SKM-1 treated with dmso at 0.1 percent for 144 hours (cell line): ENCODE data around the gene ADRA2B.
A peak's percentile ranks its signal among the peaks of the same experiment; 100 is the strongest.
"Not testable (repeated sequence)": the region's sequence is repeated elsewhere in the genome, so short reads cannot be mapped to it uniquely, and the experiment has no call there.

Experiments
- DNase-seq: peaks from one replicate; lab custom pipeline; 2025; ENCODE audit not compliant: unreplicated experiment; lab: John Stamatoyannopoulos, UW

The ADRA2B gene

GRCh38 chr2:96150791-96151594 lies 34.6 kb upstream of the ADRA2B start:
- DNase-seq = no peak

DNA sequence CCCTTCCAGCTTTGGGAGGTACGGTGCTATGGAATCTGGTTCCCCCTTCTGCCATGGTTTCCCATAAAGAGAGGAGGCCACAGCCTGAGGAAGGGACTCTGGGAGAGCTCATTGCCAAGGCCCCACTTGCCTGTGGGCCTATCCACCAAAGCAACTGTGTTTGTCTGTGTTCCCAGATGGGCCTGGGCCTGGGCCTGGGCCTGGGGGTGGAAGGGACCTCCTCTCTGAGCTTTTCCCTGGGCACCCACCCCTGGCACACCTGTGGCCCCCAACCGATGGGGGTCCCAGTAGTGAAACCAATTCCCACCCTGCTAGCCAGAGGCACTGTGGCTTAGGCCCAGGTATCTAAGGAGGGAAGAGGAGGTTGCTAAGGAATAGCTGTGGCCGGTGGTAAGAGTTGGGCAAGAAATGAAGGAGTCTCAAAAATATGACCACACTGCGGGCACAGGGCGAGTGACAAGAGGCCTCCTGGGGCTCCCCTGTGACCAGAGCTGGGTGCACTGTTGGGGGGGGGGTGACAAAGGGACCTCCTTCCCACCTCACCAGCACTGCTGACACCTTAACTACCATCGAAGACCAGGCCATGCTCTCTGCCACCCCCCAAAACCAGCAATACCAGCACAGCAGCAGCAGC lies 33.8 kb upstream of the ADRA2B start:
- DNase-seq = peak; percentile 37

- peak; percentile 48 for DNase-seq
Measured at GRCh38 chr2:96148410-96149217, 32.2 kb upstream of the ADRA2B start.

DNA sequence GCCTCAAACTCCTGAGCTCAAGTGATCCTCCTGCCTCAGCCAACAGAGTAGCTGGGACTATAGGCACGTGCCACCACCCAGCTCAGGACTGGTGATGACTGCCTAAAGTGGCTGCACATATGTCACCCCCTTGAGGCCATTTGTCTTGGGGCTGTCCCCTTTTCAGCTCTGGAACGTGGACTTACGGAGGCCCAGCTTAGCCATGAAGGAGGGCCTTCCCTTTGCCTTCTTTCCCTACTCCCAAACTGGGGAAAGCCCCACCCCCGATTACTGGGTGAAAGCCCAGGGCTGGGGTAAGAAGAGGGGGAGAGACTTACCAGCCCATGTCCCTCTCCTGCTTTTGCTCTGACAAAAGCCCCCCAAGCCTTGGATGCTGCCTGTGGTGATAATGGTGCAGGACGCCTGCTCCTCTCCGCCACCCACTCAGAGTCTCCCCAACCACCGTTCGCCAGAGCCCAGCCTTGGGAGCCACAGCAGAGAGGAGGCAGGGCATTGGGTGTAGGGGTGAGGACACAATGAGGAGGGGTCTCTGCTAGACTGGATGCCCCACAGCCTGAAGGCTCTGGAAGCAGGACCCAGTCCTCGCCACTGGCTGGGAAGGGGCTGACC lies 31.3 kb upstream of the ADRA2B start:
- no peak for DNase-seq

- DNase-seq = no peak
Measured at GRCh38 chr2:96146881-96147592, 30.7 kb upstream of the ADRA2B start.

DNA sequence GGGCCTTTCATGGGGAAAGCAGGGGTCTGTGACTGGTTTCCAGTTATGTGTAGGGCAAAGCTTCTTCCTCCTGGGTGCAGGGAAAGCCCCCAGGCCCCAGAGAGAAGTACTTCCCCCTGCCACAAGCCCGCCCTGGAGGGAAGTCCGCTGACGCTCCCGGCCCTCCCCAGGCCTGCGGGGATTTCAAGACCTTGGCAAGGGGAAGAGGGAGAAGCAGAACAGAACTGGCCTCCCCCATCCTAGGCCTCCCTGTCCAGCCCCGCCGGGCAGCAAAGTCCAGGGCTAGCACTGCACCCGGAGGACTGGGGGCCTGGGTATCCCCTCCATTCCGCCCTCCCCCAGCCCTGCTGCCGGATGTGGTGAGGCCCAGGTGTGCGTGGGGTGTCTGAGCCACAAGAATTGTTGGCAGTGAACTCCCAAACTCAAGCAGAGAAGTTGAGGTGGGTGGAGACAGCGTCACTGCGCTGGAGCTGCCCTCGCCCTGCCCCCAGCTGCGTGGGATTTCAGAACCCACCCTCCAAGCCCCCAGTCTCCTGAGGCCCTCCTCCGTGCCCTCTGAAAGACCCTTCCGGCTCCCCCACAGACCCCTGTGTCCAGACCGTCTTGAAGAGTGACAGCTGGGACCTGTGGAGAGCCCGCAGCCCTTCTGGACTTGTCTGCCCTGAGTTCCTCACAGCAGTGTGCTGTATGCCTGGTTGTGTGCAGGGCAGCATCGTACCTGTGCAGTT lies 29.9 kb upstream of the ADRA2B start:
- peak; percentile 78 for DNase-seq

- DNase-seq = no peak
Measured at GRCh38 chr2:96145848-96146152, 29.4 kb upstream of the ADRA2B start.

DNA sequence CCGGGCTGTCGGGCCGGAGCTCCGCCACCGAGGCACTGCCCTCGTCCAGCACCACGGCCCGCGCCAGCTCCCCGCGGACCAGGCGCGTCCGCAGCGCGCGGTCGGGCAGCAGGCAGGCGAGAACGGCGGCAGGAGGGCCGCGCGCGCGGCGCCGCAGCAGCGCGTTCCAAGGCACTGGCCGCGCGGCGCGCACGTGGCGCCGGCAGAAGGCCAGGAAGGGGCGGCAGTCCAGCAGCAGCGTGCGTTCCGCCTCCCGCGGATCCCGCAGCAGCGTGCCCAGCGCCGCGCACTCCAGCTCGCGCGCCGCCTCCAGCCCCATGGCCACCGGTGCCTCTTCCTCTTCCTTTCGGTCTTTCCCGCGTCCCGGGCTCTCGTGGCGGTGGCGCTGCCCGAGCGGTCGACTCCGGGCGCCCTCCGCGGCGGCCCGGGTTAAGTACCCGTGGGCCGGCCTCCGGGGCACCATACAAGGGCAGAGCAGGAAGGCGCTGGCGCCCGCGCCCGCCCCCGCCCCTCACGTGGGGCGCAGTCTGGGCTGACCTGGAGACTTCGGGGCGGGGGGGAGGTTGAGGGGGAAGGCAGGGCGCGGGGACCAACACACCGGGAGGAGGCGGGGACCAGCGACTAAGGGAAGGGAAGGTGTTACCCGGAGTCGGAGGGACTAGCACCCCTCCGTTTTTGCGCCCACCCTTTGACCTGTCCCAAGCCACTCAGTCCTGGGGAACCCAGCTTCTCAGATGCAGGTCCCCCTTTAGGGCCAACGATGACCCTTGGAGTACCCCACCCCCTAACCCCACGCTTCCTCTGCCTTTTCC lies 28.9 kb upstream of the ADRA2B start, which contains the start of gene DUSP2:
Gene DUSP2 (minus strand): TSS at position 405 of the 812 bp plus-strand sequence. CDS start 86 bp downstream, at position 319.
- peak; percentile 80 for DNase-seq

GRCh38 chr2:96144481-96145035 lies 28.2 kb upstream of the ADRA2B start:
- no peak for DNase-seq

DNA sequence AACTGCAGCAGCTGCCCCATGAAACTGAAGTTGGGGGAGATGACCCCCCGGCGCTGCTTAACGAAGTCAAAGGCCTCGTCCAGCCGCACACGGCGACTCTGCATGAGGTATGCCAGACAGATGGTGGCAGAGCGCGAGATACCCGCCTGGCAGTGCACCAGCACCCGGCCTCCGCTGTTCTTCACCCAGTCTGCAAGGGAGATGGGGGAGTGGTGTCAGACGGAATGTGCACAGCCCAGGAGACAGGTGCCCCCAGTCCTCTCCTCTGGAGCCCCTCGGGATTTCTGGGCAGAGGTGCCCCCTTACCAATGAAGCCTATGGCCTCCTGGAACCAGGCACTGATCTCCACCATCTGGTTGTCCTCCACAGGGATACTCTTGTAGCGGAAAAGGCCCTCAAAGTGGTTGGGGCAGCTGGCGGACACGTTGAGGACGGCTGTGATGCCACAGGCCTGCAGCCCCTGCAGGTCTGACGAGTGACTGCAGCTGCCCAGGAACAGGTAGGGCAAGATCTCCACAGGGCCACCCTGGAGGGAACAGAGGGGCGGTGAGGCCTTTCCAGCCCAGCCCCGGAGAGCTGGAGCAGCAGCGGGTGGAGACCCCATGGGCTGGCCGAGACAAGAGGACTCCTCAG lies 27.6 kb upstream of the ADRA2B start:
- DNase-seq = peak; percentile 11

- DNase-seq = no peak
Measured at GRCh38 chr2:96143231-96143847, 27.0 kb upstream of the ADRA2B start.

GRCh38 chr2:96142217-96143113 lies 26.1 kb upstream of the ADRA2B start:
- no peak for DNase-seq

- not testable (repeated sequence) for DNase-seq
Measured at GRCh38 chr2:96141624-96141967, 25.2 kb upstream of the ADRA2B start.

DNA sequence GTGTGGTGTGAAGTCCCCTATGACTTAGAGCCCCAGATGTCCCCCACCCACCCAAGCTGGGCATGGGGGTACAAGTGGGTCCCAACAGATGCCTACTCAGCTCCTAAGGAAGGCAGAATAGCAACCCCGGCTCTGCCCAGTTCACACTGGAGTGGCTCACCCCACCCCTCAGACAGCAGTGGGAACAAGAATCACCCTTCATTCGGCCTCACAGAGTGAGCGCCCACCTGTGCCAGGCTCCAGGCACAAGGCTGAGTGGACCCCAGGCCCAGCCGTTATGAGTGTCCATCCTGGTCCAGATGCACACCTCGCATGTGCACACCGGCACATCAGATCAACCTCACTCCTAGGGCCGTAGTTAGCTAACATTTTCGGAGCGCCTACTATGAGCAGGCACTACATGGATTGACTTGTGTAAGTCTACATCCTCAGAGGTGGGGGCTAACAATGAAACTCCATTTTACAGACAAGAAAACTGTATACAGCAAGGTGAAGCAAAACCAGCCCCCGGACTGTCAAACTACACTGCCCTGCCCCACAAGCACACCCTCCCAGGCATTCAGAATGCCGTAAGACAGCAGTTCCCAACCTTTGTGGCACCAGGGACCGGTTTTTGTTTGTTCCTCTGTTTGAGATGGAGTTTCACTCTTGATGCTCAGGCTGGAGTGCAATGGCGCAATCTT lies 24.7 kb upstream of the ADRA2B start:
- DNase-seq = no peak

DNA sequence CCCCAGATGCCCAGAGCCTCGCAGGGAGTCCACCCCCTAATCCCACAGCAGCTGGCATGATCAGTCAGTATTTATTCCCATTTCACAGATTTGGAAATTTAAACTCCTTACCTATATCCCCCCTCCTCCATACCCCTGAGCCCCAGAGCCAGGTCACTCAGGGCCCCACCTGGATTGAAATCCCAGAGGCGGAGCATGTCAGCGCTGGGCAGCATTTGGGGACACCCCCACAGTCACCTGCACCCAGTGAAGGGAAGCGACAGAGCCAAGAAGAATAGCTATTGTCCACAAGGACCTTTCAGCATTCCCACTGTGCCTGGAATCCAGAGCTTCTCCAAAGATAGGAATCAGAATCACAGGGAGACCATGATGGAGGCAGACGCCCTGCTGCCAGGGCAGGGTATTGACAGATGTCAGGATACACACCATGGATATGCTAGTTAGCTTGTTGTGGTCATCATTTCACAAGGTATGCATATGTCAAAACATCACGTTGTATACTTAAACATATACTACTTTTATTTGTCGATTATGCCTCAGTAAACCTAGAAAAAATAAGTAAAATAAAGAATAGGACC lies 22.9 kb upstream of the ADRA2B start:
- DNase-seq = no peak
